Neuron (in vitro differentiated cells): ENCODE data around the gene EPB41L4B.

Source experiments
- H2AFZ ChIP-seq: one replicate; pipeline ENCODE4 v1.6.1; 2013; ENCODE audit warnings: low read depth, mild to moderate bottlenecking, inconsistent platforms, low read length, moderate library complexity
- H3K27me3 ChIP-seq: one replicate; pipeline ENCODE4 v1.6.1; 2013; ENCODE audit warnings: low read length; ENCODE audit not compliant: insufficient read depth
- H3K36me3 ChIP-seq: one replicate; pipeline ENCODE4 v1.6.1; 2013; ENCODE audit warnings: low read length; ENCODE audit not compliant: insufficient read depth
- H3K4me1 ChIP-seq: one replicate; pipeline ENCODE4 v1.6.1; 2013; ENCODE audit warnings: low read length; ENCODE audit not compliant: insufficient read depth
- H3K4me3 ChIP-seq: 2 replicates; pipeline ENCODE4 v1.5.1; 2013; ENCODE audit warnings: mild to moderate bottlenecking, low read length, moderate library complexity
- H3K9me3 ChIP-seq: one replicate; pipeline ENCODE4 v1.6.1; 2013; ENCODE audit warnings: low read length

The EPB41L4B gene

GRCh38 chr9:109162677-109163076, 158.2 kb downstream of the EPB41L4B start:
- Histone ChIP-seq H3K9me3 (peaks cover 11% of the 10 kb centered on the region), H3K36me3 (no peaks in the 10 kb centered on the region), H2AFZ (no peak overlapping the region), H3K4me1 (peaks cover 12% of the 10 kb centered on the region), H3K4me3 (no peak overlapping the region), H3K27me3 (peaks cover 25% of the 10 kb centered on the region)

GRCh38 chr9:109161471-109161870, 159.4 kb downstream of the EPB41L4B start:
- H3K27me3 ChIP-seq = peaks cover 21% of the 10 kb centered on the region
- no peak overlapping the region for H2AFZ ChIP-seq
- peaks cover 11% of the 10 kb centered on the region for H3K4me1 ChIP-seq
- H3K4me3 ChIP-seq = no peak overlapping the region
- no peaks in the 10 kb centered on the region for H3K36me3 ChIP-seq
- peaks cover 11% of the 10 kb centered on the region for H3K9me3 ChIP-seq

- peaks cover 9% of the 10 kb centered on the region for H3K9me3 ChIP-seq
- no peak overlapping the region for H2AFZ ChIP-seq
- H3K36me3 ChIP-seq = no peaks in the 10 kb centered on the region
- H3K27me3 ChIP-seq = peaks cover 18% of the 10 kb centered on the region
- H3K4me1 ChIP-seq = no peaks in the 10 kb centered on the region
- no peak overlapping the region for H3K4me3 ChIP-seq
These were observed 161.3 kb downstream of the EPB41L4B start for GRCh38 chr9:109159583-109159982.

GRCh38 chr9:109158651-109159050, 162.2 kb downstream of the EPB41L4B start:
- Histone ChIP-seq H3K9me3 (peaks cover 10% of the 10 kb centered on the region), H3K36me3 (no peaks in the 10 kb centered on the region), H3K4me1 (no peaks in the 10 kb centered on the region), H3K27me3 (peaks cover 16% of the 10 kb centered on the region), H3K4me3 (no peak overlapping the region), H2AFZ (no peak overlapping the region)

- H3K4me1 ChIP-seq = no peaks in the 10 kb centered on the region
- H3K36me3 ChIP-seq = no peaks in the 10 kb centered on the region
- peaks cover 5% of the 10 kb centered on the region for H3K27me3 ChIP-seq
- H3K9me3 ChIP-seq = peaks cover 7% of the 10 kb centered on the region
- no peak overlapping the region for H2AFZ ChIP-seq
- no peak overlapping the region for H3K4me3 ChIP-seq
These were observed 164.2 kb downstream of the EPB41L4B start for GRCh38 chr9:109156708-109157107.

GRCh38 chr9:109150925-109151545, 169.8 kb downstream of the EPB41L4B start:
- no peaks in the 10 kb centered on the region for H3K27me3 ChIP-seq
- no peaks in the 10 kb centered on the region for H3K36me3 ChIP-seq
- peaks cover 2% of the 10 kb centered on the region for H3K9me3 ChIP-seq

GRCh38 chr9:109149722-109150121, 171.1 kb downstream of the EPB41L4B start:
- H3K27me3 ChIP-seq = no peaks in the 10 kb centered on the region
- no peak overlapping the region for H2AFZ ChIP-seq
- no peaks in the 10 kb centered on the region for H3K36me3 ChIP-seq
- H3K9me3 ChIP-seq = peaks cover 2% of the 10 kb centered on the region
- H3K4me3 ChIP-seq = no peak overlapping the region
- no peaks in the 10 kb centered on the region for H3K4me1 ChIP-seq

More at GRCh38 chr9:109150925-109151545, 169.8 kb downstream of the EPB41L4B start:
- H2AFZ ChIP-seq = no peak overlapping the region
- H3K4me3 ChIP-seq = no peak overlapping the region
- no peaks in the 10 kb centered on the region for H3K4me1 ChIP-seq

- Histone ChIP-seq H3K4me3 (no peak overlapping the region), H3K9me3 (peaks cover 2% of the 10 kb centered on the region), H3K36me3 (no peaks in the 10 kb centered on the region), H3K4me1 (no peaks in the 10 kb centered on the region), H2AFZ (no peak overlapping the region), H3K27me3 (no peaks in the 10 kb centered on the region)
These were observed 171.8 kb downstream of the EPB41L4B start for GRCh38 chr9:109149089-109149488.

GRCh38 chr9:109145051-109145450, 175.8 kb downstream of the EPB41L4B start:
- no peaks in the 10 kb centered on the region for H3K4me1 ChIP-seq

GRCh38 chr9:109143881-109144562, 176.8 kb downstream of the EPB41L4B start:
- Histone ChIP-seq H3K4me3 (no peak overlapping the region), H3K4me1 (no peaks in the 10 kb centered on the region), H3K9me3 (no peaks in the 10 kb centered on the region), H3K36me3 (no peaks in the 10 kb centered on the region), H2AFZ (no peak overlapping the region), H3K27me3 (no peaks in the 10 kb centered on the region)

More at GRCh38 chr9:109145051-109145450, 175.8 kb downstream of the EPB41L4B start:
- Histone ChIP-seq H2AFZ (no peak overlapping the region), H3K4me3 (no peak overlapping the region), H3K27me3 (no peaks in the 10 kb centered on the region), H3K9me3 (no peaks in the 10 kb centered on the region), H3K36me3 (no peaks in the 10 kb centered on the region)

- Histone ChIP-seq H3K4me3 (no peak overlapping the region), H3K27me3 (no peaks in the 10 kb centered on the region), H3K4me1 (no peaks in the 10 kb centered on the region), H2AFZ (no peak overlapping the region), H3K36me3 (no peaks in the 10 kb centered on the region), H3K9me3 (no peaks in the 10 kb centered on the region)
These were observed 179.5 kb downstream of the EPB41L4B start for GRCh38 chr9:109141375-109141774.

- Histone ChIP-seq H2AFZ (no peak overlapping the region), H3K27me3 (no peaks in the 10 kb centered on the region), H3K4me3 (no peak overlapping the region), H3K4me1 (no peaks in the 10 kb centered on the region), H3K36me3 (no peaks in the 10 kb centered on the region), H3K9me3 (no peaks in the 10 kb centered on the region)
These were observed 181.0 kb downstream of the EPB41L4B start for GRCh38 chr9:109139851-109140250.

- H3K9me3 ChIP-seq = no peaks in the 10 kb centered on the region
- no peaks in the 10 kb centered on the region for H3K36me3 ChIP-seq
- no peak overlapping the region for H2AFZ ChIP-seq
- H3K27me3 ChIP-seq = no peaks in the 10 kb centered on the region
- H3K4me1 ChIP-seq = no peaks in the 10 kb centered on the region
- H3K4me3 ChIP-seq = no peak overlapping the region
These were observed 182.4 kb downstream of the EPB41L4B start for GRCh38 chr9:109138421-109138820.
